ENCODE results near the gene COX4I1.
"Not testable (repeated sequence)": the region's sequence is repeated elsewhere in the genome, so short reads cannot be mapped to it uniquely, and the experiment has no call there.

Gene COX4I1

GRCh38 chr16:85805442-85806045 is 6.0 kb downstream of the COX4I1 start:
- DNase-seq = no peak

DNA sequence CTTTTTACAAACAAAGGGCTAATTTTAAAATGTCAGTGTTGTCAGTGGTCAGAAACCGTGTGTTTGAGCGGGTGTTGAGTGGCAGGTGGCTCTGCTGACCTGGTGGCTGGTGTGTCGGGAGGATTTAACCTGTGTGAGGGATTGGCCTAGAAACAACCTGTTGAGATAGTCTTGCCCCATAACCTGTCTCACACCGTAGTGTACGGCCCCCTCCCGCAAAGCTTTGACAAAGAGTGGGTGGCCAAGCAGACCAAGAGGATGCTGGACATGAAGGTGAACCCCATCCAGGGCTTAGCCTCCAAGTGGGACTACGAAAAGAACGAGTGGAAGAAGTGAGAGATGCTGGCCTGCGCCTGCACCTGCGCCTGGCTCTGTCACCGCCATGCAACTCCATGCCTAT is 7.0 kb downstream of the COX4I1 start:
- no peak for DNase-seq

GRCh38 chr16:85807340-85807739 is 7.8 kb downstream of the COX4I1 start:
- not testable (repeated sequence) for DNase-seq

- not testable (repeated sequence) for DNase-seq
Measured at GRCh38 chr16:85808104-85808503, 8.6 kb downstream of the COX4I1 start.

- DNase-seq = no peak
Measured at GRCh38 chr16:85808926-85809325, 9.4 kb downstream of the COX4I1 start.

DNA sequence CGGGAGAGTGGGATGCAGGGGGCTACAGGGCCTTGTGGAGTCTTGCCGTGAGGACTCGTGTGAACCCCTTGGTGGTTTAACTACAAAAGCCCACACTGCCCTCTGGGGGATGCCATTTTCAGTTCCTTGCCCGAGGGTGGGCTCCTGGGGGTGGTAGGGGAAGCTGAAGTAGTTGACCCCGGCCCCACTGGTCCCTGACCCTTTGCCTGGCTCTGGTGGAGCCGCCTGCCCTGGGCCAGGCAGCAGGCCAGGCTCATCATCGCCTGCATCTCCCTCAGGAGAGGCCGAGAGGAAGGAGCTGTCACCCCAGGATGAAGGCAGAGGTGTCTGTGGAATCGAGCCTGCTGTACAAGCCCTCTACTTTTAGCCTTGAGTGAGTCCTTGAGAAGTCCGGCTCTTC is 10.2 kb downstream of the COX4I1 start:
- no peak for DNase-seq

DNA sequence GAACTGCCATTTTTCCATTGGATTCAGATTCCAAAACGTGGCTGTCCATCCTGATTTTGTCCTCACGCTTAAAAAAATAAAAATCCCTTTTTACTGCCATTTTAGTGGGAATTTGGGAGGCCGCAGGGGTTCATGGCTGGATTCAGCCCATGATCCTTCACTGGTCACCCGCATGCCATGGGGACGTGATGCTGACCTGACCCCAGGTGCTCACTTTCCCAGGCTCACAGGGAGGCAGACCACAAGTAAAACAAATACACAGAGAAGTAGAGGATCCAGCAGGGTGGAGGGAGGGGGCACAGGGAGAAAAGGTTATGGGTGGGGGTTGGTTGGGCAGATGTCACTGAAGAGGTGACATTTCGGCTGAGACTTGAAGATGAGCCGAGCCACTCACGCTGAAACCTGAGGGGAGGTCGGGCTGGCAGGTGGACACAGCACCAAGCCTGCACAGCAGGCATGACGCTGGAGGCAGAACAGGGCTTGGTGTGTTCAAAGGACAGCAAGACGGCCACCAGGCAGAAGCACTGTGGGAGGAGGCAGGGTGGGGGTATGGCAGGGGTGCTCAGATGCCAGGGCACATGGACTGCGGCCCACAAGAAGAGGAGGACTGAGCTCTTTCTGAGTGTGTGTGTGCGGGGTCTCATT is 10.7 kb downstream of the COX4I1 start:
- no peak for DNase-seq

GRCh38 chr16:85810742-85811115 is 11.2 kb downstream of the COX4I1 start:
- no peak for DNase-seq

GRCh38 chr16:85812031-85812807 is 12.7 kb downstream of the COX4I1 start:
- no peak for DNase-seq

DNA sequence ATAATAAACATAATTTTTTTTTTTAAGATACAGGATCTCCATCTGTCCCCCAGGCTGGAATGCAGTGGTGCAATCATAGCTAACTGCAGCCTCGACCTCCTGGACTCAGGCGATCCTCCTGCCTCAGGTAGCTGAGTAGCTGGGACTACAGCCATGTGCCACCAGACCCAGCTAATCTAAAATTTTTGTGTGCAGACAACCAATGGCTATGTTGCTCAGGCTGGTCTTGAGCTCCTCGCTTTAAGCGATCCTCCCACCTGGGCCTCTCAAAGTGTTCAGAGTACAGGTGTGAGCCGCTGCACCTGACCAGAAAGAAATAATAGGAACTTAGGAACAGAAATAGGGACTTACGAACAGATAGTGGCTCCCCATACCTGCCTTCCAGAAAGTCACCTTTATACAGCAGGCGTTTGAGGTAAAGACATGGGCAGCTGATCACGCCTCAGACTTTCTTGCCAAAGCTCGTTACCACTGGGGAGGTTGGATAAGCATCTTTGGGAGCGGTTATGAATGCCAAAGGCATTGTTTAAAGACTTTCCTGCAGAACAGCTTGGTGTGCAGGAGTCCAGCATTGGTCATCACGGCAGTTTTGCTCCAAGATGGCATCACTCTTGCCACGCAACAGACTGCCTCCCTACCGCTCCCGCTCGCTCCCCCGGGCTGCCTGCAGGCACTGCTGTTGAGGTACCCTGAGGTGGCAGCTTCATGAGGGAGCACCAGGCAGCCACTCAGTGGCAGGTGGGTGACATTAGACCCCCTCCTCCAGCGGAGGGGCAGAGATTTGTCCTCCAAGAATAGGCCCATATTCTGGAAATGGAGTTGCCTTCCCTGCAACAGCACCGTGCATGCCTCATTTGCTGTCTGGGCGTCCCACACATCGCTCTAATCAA is 13.6 kb downstream of the COX4I1 start:
- DNase-seq = no peak

DNA sequence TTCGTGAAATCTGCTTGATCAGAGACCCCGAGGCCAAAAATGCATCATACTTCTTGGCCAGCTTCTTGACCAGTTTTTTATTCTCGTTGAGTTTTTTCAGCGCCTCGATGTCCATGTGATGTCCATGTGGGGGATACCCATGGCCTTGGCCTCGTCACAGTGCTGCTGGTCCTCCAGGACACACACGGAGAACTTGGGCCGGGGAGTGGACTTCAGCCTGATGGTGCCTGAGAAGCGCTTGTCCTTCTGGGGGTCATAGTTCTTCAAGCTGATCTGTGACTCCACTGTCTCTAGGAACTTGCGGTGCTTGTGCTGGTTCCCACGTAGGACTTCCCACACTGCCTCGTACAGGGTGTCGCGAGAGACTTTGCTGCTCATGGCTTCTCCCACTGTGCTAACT is 16.7 kb downstream of the COX4I1 start:
- no peak for DNase-seq

DNA sequence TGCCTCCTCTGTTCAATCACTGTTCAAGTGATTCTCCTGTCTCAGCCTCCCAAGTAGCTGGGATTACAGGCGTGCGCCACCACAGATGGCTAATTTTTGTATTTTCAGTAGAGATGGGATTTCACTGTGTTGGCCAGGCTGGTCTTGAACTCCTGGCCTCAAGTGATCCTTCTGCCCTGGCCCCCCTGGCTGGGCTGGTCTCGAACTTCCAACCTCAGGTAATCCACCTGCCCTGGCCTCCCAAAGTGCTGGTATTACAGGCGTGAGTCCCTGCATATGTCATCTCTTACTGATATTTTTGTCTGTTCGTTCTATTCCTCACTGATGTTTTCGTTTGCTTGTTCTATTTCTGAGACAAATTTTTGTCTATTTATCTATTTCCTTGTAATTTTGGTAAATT is 17.7 kb downstream of the COX4I1 start:
- not testable (repeated sequence) for DNase-seq

DNA sequence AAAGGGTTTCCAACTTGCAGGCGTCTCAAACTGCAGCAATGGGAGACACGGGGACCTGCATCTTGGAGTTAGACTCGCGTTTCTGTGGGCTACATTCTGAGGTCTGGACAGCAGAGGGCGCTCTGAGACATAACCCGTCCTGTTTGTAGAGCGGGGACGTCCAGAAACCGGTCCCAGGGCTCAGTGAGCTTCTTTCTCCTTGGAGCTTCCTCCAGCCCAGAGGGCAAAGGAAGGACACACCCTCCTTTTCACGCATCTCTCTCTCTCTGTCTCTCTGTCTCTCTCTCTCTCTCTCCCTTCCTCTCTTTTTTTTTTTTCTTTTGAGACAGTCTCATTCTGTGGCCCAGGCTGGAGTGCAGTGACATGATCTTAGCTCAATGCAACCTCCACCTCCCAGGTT is 19.8 kb downstream of the COX4I1 start:
- DNase-seq = peak; percentile 37

GRCh38 chr16:85819771-85820170 is 20.3 kb downstream of the COX4I1 start:
- DNase-seq = no peak

DNA sequence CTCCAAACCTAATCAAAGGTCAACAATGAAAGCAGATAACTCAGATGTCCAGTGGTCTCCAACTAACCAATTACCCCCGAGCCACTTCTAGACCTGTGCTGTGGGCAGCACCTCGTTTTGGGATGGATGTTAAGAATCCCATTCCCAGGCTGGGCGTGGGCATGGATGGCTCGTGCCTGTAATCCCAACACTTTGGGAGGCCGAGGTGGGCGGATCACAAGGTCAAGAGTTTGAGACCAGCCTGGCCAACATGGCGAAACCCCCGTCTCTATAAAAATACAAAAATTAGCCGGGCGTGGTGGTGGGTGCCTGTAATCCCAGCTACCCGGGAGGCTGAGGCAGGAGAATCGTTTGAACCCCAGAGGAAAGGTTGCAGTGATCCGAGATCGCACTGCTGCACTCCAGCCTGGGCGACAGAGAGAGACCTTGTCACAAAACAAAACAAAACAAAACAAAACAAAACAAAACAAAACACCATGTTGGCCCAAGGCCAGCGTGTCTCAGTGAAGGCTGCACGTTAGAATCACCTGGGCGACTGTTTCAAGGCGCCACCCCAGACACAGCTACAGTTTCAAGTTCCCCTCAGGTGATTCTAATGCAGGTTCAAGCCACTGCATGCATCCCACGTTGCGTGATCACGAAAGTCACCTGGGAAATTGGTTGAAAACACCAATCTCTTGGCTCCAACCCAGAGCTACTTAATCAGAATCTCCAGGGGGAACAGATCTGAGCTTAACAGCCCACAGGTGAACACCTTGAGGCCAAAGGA is 21.3 kb downstream of the COX4I1 start:
- DNase-seq = no peak

DNA sequence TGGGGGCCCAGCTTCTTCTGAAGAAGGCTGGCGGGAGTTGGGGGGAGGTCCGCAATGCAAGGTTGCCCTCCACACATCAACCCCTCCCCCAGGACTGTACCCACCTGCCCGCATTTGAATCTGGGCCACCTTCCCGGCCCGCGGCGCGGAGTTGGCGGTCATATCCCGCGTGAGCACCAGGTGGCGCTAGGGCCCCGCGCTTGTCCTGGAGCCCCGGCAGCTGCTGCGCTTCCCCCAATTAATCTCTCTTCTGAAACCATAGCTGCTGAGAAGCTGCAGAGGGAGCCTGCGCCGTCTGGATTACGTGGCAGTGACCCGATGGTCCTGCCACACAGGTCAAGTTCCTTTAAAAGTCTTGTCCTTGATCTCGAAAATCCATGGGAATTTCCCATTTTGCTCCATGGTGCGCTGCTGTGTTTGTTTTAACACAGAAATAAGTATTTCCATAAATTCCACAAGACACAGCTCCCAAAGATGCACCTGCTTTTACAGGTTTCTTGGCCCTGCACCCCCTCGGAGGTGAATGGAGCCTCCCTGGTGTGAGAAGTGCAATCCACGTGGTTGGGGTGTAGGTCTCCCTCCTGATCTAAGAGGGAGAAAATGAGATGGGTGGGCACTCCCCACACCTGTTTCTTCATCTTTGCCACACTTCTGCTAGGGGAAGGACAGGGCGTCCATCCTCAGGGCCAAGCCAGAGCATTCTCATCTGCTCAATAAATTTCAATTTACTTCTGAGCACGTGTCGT is 22.1 kb downstream of the COX4I1 start:
- DNase-seq = no peak

GRCh38 chr16:85822145-85822544 is 22.6 kb downstream of the COX4I1 start:
- DNase-seq = no peak

DNA sequence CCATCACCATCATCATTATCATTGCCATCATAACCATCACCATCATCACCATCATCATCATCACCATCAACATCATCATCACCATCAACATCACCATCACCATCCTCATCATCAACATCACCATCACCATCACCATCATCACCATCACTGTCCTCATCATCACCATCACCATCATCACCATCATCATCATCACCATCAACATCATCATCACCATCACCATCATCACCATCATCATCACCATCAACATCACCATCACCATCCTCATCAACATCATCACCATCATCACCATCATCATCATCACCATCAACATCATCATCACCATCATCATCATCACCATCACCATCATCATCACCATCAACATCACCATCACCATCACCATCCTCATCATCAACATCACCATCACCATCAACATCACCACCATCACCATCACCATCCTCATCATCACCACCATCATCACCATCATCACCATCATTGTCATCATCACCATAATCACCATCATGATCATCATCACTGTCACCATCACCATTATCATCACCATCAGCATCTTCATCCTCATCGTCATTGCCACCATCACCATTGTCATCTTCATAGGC is 23.9 kb downstream of the COX4I1 start:
- no peak for DNase-seq

GRCh38 chr16:85824161-85825135 is 25.0 kb downstream of the COX4I1 start:
- no peak for DNase-seq

- DNase-seq = no peak
Measured at GRCh38 chr16:85825326-85825725, 25.8 kb downstream of the COX4I1 start.
